Measurements from ENCODE around the gene STAB2.

STAB2 gene

DNA sequence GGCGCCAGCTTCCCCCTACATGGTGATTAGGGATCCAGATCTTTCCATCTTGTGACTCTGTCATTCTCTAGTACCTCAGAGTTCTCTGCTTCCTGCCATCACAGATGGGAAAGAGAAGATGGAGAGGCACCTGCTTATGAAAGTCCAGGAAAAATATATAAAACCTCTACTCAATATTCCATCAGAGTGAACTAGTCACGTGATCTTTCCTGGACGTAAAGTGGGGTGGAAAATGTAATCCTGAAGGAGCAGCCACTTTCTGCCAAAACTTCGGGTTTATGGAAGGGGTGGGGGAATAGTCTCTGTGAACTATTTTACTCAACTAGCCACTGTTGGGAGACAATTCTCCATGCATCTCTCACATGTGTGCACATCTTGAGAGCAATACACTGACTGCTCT is 47.7 kb downstream of the STAB2 start:
- Histone ChIP-seq H3K9me2 (replicated peaks; ENCODE audit: insufficient read depth, low read length) (no peaks in the 10 kb centered on the region), H3K79me2 (ENCODE audit: insufficient read depth, low read length) (no peaks in the 10 kb centered on the region), H2AFZ (ENCODE audit: low read depth, low read length, severe bottlenecking) (no peak overlapping the region), H3K27ac (ENCODE audit: low read depth, low read length) (no peak overlapping the region), H3K27me3 (ENCODE audit: low read length) (no peaks in the 10 kb centered on the region), H3F3A (ENCODE audit: insufficient read depth) (no peaks in the 10 kb centered on the region), H3K9ac (ENCODE audit: low read length) (no peak overlapping the region), H3K4me2 (ENCODE audit: low read depth, low read length, poor library complexity, severe bottlenecking) (no peak overlapping the region), H3K9me3 (ENCODE audit: insufficient read depth, low read length) (no peaks in the 10 kb centered on the region), H3K36me3 (ENCODE audit: low read length) (no peaks in the 10 kb centered on the region), H4K20me1 (ENCODE audit: low read depth, low read length) (no peaks in the 10 kb centered on the region), H3K4me3 (ENCODE audit: insufficient read depth, low read length, poor library complexity, severe bottlenecking) (no peak overlapping the region)
- TF ChIP-seq EZH2phosphoT487 (conservative IDR thresholded peaks at IDR 0.05; ENCODE audit: low read length): no peak

DNA sequence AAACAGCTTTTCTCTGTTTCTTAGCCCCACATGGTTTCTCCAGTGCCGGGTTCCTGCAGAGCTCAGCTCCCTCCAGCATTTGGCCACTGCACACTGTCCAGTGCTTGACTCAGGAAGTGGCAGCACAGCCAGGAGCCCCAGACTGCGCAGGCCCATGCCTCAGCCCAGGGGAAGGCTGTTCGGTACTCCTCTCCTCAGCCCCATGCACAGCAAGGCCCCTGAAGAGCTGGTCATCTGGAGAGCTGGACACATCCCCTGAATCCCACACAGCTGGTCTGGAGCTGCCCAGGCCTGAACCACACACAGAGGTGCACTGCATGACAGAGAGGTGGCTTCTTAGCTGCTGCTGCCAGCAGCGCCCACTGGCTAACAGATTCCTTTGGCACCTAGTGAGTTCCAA is 48.3 kb downstream of the STAB2 start:
- H3K9me3 ChIP-seq (ENCODE audit: insufficient read depth, low read length): no peaks in the 10 kb centered on the region
- 0 out of 2 replicates have a peak, but pooled peaks cover 2% of the 10 kb centered on the region for H3K27me3 ChIP-seq (ENCODE audit: low read length)
- no peaks in the 10 kb centered on the region for H3F3A ChIP-seq (ENCODE audit: insufficient read depth)
- H3K27ac ChIP-seq (ENCODE audit: low read depth, low read length): no peak overlapping the region
- H3K4me2 ChIP-seq (ENCODE audit: low read depth, low read length, poor library complexity, severe bottlenecking): no peak overlapping the region
- no peak for TF ChIP-seq EZH2phosphoT487 (conservative IDR thresholded peaks at IDR 0.05; ENCODE audit: low read length)
- TF ChIP-seq, protein P1, sequence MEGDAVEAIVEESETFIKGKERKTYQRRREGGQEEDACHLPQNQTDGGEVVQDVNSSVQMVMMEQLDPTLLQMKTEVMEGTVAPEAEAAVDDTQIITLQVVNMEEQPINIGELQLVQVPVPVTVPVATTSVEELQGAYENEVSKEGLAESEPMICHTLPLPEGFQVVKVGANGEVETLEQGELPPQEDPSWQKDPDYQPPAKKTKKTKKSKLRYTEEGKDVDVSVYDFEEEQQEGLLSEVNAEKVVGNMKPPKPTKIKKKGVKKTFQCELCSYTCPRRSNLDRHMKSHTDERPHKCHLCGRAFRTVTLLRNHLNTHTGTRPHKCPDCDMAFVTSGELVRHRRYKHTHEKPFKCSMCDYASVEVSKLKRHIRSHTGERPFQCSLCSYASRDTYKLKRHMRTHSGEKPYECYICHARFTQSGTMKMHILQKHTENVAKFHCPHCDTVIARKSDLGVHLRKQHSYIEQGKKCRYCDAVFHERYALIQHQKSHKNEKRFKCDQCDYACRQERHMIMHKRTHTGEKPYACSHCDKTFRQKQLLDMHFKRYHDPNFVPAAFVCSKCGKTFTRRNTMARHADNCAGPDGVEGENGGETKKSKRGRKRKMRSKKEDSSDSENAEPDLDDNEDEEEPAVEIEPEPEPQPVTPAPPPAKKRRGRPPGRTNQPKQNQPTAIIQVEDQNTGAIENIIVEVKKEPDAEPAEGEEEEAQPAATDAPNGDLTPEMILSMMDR (IDR thresholded peaks at IDR 0.05; ENCODE audit: insufficient read depth, low read length, poor library complexity, severe bottlenecking): no peak
- H2AFZ ChIP-seq (ENCODE audit: low read depth, low read length, severe bottlenecking): no peak overlapping the region
- no peak overlapping the region for H3K4me3 ChIP-seq (ENCODE audit: insufficient read depth, low read length, poor library complexity, severe bottlenecking)
- no peaks in the 10 kb centered on the region for H3K79me2 ChIP-seq (ENCODE audit: insufficient read depth, low read length)
- H3K9ac ChIP-seq (ENCODE audit: low read length): no peak overlapping the region
- no peaks in the 10 kb centered on the region for H3K9me2 ChIP-seq (replicated peaks; ENCODE audit: insufficient read depth, low read length)
- no peaks in the 10 kb centered on the region for H4K20me1 ChIP-seq (ENCODE audit: low read depth, low read length)
- no peaks in the 10 kb centered on the region for H3K36me3 ChIP-seq (ENCODE audit: low read length)

DNA sequence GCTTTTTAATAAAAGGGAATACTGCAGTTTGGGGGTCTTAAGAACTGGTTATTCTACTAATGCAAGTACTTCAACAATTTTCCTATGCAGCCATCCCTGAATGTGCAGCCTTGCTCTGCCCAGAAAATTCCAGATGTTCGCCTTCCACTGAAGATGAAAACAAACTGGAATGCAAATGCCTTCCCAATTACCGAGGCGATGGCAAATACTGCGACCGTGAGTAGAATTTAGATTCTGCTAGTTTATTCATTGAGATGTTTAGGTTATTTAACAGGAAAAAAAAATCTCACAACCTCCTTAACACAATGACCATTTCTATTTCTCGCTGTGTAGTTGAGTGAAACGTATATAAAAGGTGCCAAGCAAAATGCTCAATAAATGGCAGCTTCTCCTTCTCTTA is 49.9 kb downstream of the STAB2 start:
- Histone ChIP-seq H3K4me2 (ENCODE audit: low read depth, low read length, poor library complexity, severe bottlenecking) (no peak overlapping the region), H3K27me3 (ENCODE audit: low read length) (0 out of 2 replicates have a peak, but pooled peaks cover 2% of the 10 kb centered on the region), H4K20me1 (ENCODE audit: low read depth, low read length) (no peaks in the 10 kb centered on the region), H3F3A (ENCODE audit: insufficient read depth) (no peaks in the 10 kb centered on the region), H3K9me2 (replicated peaks; ENCODE audit: insufficient read depth, low read length) (no peaks in the 10 kb centered on the region), H3K9ac (ENCODE audit: low read length) (no peak overlapping the region), H3K79me2 (ENCODE audit: insufficient read depth, low read length) (no peaks in the 10 kb centered on the region), H2AFZ (ENCODE audit: low read depth, low read length, severe bottlenecking) (no peak overlapping the region), H3K36me3 (ENCODE audit: low read length) (no peaks in the 10 kb centered on the region), H3K4me3 (ENCODE audit: insufficient read depth, low read length, poor library complexity, severe bottlenecking) (no peak overlapping the region), H3K27ac (ENCODE audit: low read depth, low read length) (no peak overlapping the region), H3K9me3 (ENCODE audit: insufficient read depth, low read length) (no peaks in the 10 kb centered on the region)
- TF ChIP-seq, protein P1 (IDR thresholded peaks at IDR 0.05; ENCODE audit: insufficient read depth, low read length, poor library complexity, severe bottlenecking): no peak
- no peak for TF ChIP-seq EZH2phosphoT487 (conservative IDR thresholded peaks at IDR 0.05; ENCODE audit: low read length)

DNA sequence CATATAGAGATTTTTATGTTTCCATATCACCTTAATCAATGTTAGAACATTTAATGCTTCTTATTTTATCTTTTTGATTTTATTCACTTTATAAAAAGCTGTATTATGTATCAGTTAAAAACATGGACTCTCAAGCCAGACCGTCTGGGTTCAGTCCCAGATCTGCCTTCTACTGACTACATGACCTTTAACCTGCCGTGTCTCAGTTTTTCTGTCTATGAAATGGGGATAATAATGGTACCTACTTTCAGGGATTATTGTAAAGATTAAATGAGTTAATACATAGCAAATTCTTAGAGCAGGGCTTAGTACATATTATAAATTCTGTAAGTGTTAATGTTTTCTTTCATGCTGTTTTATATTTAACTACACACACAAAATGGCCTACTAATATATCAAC is 50.4 kb downstream of the STAB2 start:
- no peak overlapping the region for H3K27ac ChIP-seq (ENCODE audit: low read depth, low read length)
- no peaks in the 10 kb centered on the region for H4K20me1 ChIP-seq (ENCODE audit: low read depth, low read length)
- TF ChIP-seq EZH2phosphoT487 (conservative IDR thresholded peaks at IDR 0.05; ENCODE audit: low read length): no peak
- TF ChIP-seq, protein P1 (IDR thresholded peaks at IDR 0.05; ENCODE audit: insufficient read depth, low read length, poor library complexity, severe bottlenecking): no peak
- no peak overlapping the region for H3K9ac ChIP-seq (ENCODE audit: low read length)
- H3K4me2 ChIP-seq (ENCODE audit: low read depth, low read length, poor library complexity, severe bottlenecking): no peak overlapping the region
- no peaks in the 10 kb centered on the region for H3K9me3 ChIP-seq (ENCODE audit: insufficient read depth, low read length)
- no peaks in the 10 kb centered on the region for H3K9me2 ChIP-seq (replicated peaks; ENCODE audit: insufficient read depth, low read length)
- no peak overlapping the region for H2AFZ ChIP-seq (ENCODE audit: low read depth, low read length, severe bottlenecking)
- H3F3A ChIP-seq (ENCODE audit: insufficient read depth): no peaks in the 10 kb centered on the region
- H3K4me3 ChIP-seq (ENCODE audit: insufficient read depth, low read length, poor library complexity, severe bottlenecking): no peak overlapping the region
- H3K36me3 ChIP-seq (ENCODE audit: low read length): no peaks in the 10 kb centered on the region
- no peaks in the 10 kb centered on the region for H3K79me2 ChIP-seq (ENCODE audit: insufficient read depth, low read length)
- H3K27me3 ChIP-seq (ENCODE audit: low read length): 0 out of 2 replicates have a peak, but pooled peaks cover 2% of the 10 kb centered on the region

All from SU-DHL-6 (cell line).